Measurements from ENCODE around the gene IFNA17.
"Not testable (repeated sequence)": the region's sequence is repeated elsewhere in the genome, so short reads cannot be mapped to it uniquely, and the experiment has no call there.

Gene IFNA17

DNA sequence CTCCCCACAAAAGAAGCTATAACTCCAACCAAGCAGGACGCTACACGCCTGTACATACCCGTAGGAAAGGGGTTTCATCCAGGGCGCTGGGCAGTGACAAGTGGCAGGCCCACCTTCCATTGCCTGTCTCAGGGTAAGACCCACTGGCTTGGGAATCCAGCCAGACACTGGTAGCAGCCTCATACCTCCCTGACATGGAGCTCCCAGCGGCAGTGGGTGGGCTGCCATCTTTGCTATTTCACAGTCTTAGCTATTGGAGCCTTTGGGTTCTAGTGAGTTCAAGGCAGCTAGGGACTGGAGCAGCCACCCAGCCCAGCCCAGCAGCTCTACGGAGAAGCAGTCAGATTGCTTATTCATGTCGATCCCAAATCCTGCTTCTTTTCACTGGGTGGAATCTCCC lies 17.7 kb downstream of the IFNA17 start:
- Histone ChIP-seq H3K36me3 (ENCODE audit: control insufficient read depth, insufficient read depth, low read length) (no peaks in the 10 kb centered on the region), H3K27ac (ENCODE audit: insufficient read depth, low read depth, low read length, poor library complexity, severe bottlenecking) (no peak overlapping the region), H3K4me3 (ENCODE audit: insufficient read depth, low read depth, low read length) (no peak overlapping the region), H3K4me1 (ENCODE audit: control insufficient read depth, insufficient read depth, low read length) (no peaks in the 10 kb centered on the region), H3K27me3 (ENCODE audit: control insufficient read depth, insufficient read depth, low read length, poor library complexity, severe bottlenecking) (no peaks in the 10 kb centered on the region), H3K9me3 (ENCODE audit: control insufficient read depth, low read length) (no peaks in the 10 kb centered on the region)
- WGBS, 2 experiments = 95 to 96% methylated on average over 7 of the region's 7 CpGs

DNA sequence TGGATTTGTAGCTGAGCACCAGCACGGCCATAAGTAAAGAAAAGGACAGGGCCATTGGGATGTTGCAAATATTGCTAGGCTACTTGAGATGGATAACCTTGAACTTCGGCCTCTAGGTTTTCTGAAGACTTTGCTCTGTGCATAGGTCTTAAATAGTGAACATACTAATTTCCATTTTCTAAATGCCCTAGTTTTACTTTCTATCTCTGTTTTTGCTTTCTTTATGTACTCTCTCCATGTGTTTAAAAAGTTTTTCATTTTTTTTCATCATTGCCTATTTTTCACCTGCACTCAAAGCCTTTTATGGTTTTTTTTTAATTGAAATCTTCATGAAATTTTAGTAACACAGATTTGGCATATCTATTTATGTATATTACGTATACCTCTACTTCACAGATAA lies 21.0 kb downstream of the IFNA17 start, which contains the start of gene IFNA10:
Gene IFNA10 (minus strand): TSS at position 101 of the 400 bp plus-strand sequence. CDS start 46 bp downstream, at position 55.
- H3K9me3 ChIP-seq (ENCODE audit: control insufficient read depth, low read length); H3K4me3 ChIP-seq (ENCODE audit: insufficient read depth, low read depth, low read length); H3K27ac ChIP-seq (ENCODE audit: insufficient read depth, low read depth, low read length, poor library complexity, severe bottlenecking); H3K27me3 ChIP-seq (ENCODE audit: control insufficient read depth, insufficient read depth, low read length, poor library complexity, severe bottlenecking); H3K4me1 ChIP-seq (ENCODE audit: control insufficient read depth, insufficient read depth, low read length); H3K36me3 ChIP-seq (ENCODE audit: control insufficient read depth, insufficient read depth, low read length): not testable (repeated sequence)
- WGBS, 2 experiments = 80 to 93% methylated on average over 1 of the region's 3 CpGs

DNA sequence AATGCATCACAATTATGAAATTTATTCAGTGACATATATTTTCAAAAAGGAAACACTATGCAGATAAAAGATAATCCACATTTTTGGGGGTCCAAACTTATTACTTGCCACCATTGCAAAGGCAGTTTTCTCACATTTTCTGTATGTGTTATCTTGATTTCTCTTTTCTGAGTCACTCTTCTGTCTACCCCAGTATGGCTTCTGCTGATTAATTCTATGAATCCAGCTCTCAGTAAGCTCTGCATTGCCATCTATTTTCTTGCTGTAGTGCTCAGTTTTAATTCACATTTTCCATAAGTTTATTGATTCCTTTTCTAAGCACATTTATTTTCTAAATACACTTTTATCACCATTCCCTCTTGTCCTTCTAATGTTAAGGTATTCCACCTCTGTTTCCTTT lies 22.8 kb downstream of the IFNA17 start:
- no peak overlapping the region for H3K4me3 ChIP-seq (ENCODE audit: insufficient read depth, low read depth, low read length)
- H3K27ac ChIP-seq (ENCODE audit: insufficient read depth, low read depth, low read length, poor library complexity, severe bottlenecking) = no peak overlapping the region

DNA sequence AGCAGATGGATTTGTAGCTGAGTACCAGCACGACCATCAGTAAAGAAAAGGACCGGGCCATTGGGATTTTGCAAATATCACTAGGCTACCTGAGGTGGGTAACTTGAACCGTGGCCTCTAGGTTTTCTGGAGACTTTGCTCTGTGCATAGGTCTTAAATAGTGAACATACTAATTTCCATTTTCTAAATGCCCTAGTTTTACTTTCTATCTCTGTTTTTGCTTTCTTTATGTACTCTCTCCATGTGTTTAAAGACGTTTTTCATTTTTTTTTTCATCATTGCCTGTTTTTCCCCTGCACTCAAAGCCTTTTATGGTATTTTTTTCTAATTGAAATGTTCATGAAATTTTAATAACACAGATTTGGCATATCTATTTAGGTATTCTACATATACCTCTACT lies 25.9 kb downstream of the IFNA17 start, which contains the start of gene IFNA7:
Gene IFNA7 (minus strand): TSS at position 101 of the 400 bp plus-strand sequence. CDS start 40 bp downstream, at position 61.
- not testable (repeated sequence) for H3K27me3 ChIP-seq (ENCODE audit: control insufficient read depth, insufficient read depth, low read length, poor library complexity, severe bottlenecking); H3K27ac ChIP-seq (ENCODE audit: insufficient read depth, low read depth, low read length, poor library complexity, severe bottlenecking); H3K9me3 ChIP-seq (ENCODE audit: control insufficient read depth, low read length); H3K4me1 ChIP-seq (ENCODE audit: control insufficient read depth, insufficient read depth, low read length); H3K4me3 ChIP-seq (ENCODE audit: insufficient read depth, low read depth, low read length); H3K36me3 ChIP-seq (ENCODE audit: control insufficient read depth, insufficient read depth, low read length)
- 76% methylated on average over 3 to 4 of the region's 4 CpGs for WGBS, 2 experiments

More for the DNA sequence above, 22.8 kb downstream of the IFNA17 start:
- Histone ChIP-seq H3K36me3 (ENCODE audit: control insufficient read depth, insufficient read depth, low read length) (no peaks in the 10 kb centered on the region), H3K27me3 (ENCODE audit: control insufficient read depth, insufficient read depth, low read length, poor library complexity, severe bottlenecking) (no peaks in the 10 kb centered on the region), H3K4me1 (ENCODE audit: control insufficient read depth, insufficient read depth, low read length) (no peaks in the 10 kb centered on the region), H3K9me3 (ENCODE audit: control insufficient read depth, low read length) (no peaks in the 10 kb centered on the region)

DNA sequence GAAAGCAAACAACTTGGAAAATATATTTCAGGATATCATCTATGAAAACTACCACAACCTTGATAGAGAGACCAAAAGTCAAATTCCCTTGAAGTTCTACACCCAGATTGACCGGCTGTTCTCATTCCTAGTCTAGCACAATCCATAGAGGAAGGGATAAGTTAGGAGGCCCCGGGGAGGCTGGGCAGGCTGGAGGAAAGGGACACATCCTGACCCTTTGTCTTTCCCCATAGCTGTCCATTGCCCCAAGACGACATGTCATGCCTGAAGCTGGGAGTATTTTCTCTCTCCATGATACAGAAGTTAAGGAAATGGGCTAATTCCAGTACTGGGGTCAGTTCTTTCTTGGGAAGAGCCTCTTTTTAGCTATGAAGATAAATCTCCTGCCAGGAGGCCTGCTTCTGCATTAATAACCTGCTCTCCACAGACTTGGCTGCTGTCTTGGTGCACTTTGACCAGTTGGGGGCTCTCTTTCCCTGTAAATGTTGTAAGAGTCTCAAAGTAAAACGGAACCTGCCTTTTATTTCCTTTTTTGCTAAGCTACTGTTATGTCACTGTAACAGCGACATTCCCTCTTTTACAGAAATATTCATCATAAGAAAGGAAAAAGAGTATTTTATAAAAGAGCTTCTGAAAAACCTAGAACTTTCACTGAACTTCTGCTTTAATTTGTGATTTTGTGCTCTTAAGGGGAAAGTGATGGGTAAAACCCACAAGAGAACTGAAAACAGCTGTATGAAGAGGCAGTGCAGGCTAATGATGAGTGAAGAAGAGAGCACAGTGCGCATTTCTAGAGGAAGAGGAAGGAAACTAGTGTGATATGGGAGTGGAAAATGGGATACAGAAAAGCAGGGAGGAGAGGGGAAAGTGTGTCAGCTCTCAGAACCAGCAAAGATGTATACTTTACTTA lies 32.9 kb downstream of the IFNA17 start:
- 54 to 62% methylated on average over 3 to 5 of the region's 6 CpGs for WGBS, 2 experiments
- not testable (repeated sequence) for H3K27me3 ChIP-seq (ENCODE audit: control insufficient read depth, insufficient read depth, low read length, poor library complexity, severe bottlenecking); H3K4me3 ChIP-seq (ENCODE audit: insufficient read depth, low read depth, low read length); H3K4me1 ChIP-seq (ENCODE audit: control insufficient read depth, insufficient read depth, low read length); H3K9me3 ChIP-seq (ENCODE audit: control insufficient read depth, low read length); H3K27ac ChIP-seq (ENCODE audit: insufficient read depth, low read depth, low read length, poor library complexity, severe bottlenecking); H3K36me3 ChIP-seq (ENCODE audit: control insufficient read depth, insufficient read depth, low read length)

DNA sequence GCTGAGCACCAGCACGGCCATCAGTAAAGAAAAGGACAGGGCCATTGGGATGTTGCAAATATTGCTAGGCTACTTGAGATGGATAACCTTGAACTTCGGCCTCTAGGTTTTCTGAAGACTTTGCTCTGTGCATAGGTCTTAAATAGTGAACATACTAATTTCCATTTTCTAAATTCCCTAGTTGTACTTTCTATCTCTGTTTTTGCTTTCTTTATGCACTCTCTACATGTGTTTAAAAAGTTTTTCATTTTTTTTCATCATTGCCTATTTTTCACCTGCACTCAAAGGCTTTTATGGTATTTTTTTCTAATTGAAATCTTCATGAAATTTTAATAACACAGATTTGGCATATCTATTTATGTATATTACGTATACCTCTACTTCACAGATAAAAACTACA lies 40.5 kb downstream of the IFNA17 start, which contains the start of gene IFNA4:
Gene IFNA4 (minus strand): TSS at position 101 of the 400 bp plus-strand sequence. CDS start 56 bp downstream, at position 45.
- H3K4me3 ChIP-seq (ENCODE audit: insufficient read depth, low read depth, low read length); H3K4me1 ChIP-seq (ENCODE audit: control insufficient read depth, insufficient read depth, low read length): not testable (repeated sequence)

DNA sequence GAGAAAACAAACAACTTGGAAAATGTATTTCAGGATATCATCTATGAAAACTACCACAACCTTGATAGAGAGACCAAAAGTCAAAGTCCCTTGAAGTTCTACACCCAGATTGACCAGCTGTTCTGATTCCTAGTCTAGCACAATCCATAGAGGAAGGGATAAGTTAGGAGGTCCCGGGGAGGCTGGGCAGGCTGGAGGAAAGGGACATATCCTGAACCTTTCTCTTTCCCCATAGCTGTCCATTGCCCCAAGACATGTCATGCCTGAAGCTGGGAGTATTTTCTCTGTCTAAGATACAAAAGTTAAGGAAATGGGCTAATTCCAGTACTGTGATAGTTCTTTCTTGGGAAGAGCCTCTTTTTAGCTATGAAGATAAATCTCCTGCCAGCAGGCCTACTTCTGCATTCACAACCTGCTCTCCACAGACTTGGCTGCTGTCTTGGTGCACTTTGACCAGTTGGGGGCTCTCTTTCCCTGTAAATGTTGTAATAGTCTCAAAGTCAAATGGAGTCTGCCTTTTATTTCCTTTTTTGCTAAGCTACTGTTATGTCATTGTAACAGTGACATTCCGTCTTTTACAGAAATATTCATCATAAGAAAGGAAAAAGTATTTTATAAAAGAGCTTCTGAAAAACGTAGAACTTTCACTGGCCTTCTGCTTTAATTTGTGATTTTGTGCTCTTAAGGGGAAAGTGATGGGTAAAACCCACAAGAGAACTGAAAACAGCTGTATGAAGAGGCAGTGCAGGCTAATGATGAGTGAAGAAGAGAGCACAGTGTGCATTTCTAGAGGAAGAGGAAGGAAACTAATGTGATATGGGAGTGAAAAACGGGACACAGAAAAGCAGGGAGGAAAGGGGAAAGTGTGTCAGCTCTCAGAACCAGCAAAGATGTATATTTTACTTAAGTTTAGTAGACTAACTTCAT lies 44.9 kb downstream of the IFNA17 start:
- 48 to 56% methylated on average over 3 of the region's 4 CpGs for WGBS, 2 experiments
- not testable (repeated sequence) for H3K4me3 ChIP-seq (ENCODE audit: insufficient read depth, low read depth, low read length); H3K36me3 ChIP-seq (ENCODE audit: control insufficient read depth, insufficient read depth, low read length); H3K9me3 ChIP-seq (ENCODE audit: control insufficient read depth, low read length); H3K27ac ChIP-seq (ENCODE audit: insufficient read depth, low read depth, low read length, poor library complexity, severe bottlenecking); H3K4me1 ChIP-seq (ENCODE audit: control insufficient read depth, insufficient read depth, low read length); H3K27me3 ChIP-seq (ENCODE audit: control insufficient read depth, insufficient read depth, low read length, poor library complexity, severe bottlenecking)

More for the DNA sequence above, 40.5 kb downstream of the IFNA17 start, which contains the start of gene IFNA4:
- not testable (repeated sequence) for H3K27me3 ChIP-seq (ENCODE audit: control insufficient read depth, insufficient read depth, low read length, poor library complexity, severe bottlenecking); H3K36me3 ChIP-seq (ENCODE audit: control insufficient read depth, insufficient read depth, low read length); H3K27ac ChIP-seq (ENCODE audit: insufficient read depth, low read depth, low read length, poor library complexity, severe bottlenecking); H3K9me3 ChIP-seq (ENCODE audit: control insufficient read depth, low read length)
- no CpG with 5 or more reads among the region's 3 CpGs for WGBS, 2 experiments
